HG02840 (cell line): Measurements from ENCODE around the gene PUM1.
"Not testable (repeated sequence)": the region's sequence is repeated elsewhere in the genome, so short reads cannot be mapped to it uniquely, and the experiment has no call there.

Experiments used
- ATAC-seq: cut with Tn5 transposase; IDR thresholded peaks from one replicate; pipeline ENCODE4 v1.9.1; 2021; ENCODE audit warnings: mild to moderate bottlenecking, moderate library complexity, moderate number of reproducible peaks; ENCODE audit not compliant: unreplicated experiment, low FRiP score

Gene PUM1

DNA sequence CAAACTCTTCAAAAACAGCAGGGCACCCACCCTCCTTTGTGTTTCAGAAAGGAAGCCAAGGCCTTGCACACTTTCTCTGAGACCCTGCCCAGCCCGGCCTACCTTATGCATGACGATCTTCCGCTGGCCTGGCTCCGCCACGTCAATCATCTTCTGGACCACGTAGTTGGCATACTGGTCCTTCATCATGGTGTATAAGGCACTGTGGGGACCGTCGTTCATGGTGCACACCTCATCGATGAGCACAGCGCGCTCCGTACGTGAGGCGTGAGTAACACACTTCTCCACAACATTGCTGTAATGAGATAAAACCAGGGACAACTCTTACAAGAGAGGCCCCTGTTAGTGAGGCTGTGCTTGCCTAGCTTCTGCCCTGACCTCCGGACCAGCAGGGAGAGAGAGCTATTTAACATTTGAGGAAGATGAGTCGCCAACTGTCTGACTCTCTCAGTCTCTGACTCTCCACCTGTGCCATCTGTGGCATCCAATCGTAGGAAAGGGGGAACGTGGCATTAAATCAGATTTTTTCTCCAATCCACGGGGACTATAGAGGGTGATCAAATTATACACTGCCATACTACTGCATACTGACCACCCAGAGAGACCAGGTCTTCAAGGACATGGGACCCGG, 128.9 kb downstream of the PUM1 start:
- no peak for ATAC-seq

DNA sequence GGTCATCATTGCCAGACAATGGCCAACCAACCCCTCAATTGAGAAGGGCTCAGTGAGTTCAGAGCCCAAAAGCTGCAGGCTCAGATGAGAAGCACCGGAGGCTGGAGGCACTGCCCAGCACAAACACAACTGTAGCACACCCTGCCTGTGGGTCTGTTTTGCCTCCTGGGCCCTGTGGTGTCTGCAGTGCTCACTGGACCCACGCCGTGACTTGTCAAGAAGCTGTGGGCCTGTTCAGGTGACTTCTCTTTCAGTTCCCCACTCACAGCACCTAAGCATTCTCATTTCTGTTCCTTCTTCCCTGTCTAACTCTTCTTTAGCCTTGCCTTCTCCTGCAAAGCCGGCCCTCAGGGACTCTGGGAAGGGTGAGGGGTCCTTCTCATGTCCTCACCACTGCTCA, 129.8 kb downstream of the PUM1 start:
- not testable (repeated sequence) for ATAC-seq

DNA sequence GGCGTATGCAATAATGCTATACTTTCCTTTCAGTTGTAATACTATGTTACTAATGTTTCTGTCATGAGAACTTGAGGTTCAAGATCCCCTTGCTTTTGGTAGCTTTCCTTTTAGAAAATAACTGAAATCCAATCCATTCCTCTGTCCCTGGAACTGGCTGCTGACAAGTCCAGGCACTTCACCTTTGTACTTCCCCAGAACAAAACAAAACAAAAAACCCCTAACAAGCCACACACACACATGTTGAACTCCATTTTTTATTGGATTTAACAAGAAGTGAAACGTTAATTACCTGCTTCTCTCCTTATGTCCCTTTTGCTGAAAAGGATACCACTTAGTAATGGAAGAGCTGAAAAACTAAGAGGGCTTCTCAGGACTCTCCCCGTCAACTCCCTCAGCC, 130.9 kb downstream of the PUM1 start:
- ATAC-seq: no peak

DNA sequence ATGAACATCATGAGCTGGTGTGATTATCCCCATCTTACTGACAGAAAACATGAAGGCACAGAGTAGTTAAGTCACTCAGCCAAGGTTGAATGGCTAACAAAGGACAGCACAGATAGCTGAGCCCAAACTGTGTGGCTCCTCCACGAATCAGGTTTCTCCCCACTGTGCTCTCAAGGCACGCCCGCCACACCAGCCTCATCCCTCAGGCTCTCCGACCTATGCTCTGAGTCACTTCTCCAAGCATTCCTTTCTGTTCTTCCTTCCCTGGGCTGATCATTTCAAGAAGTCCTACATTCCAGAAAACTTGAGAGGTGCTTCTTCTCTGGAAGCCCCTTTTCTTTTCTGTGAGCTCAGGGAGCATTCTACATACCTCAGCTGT, 131.7 kb downstream of the PUM1 start:
- no peak for ATAC-seq

DNA sequence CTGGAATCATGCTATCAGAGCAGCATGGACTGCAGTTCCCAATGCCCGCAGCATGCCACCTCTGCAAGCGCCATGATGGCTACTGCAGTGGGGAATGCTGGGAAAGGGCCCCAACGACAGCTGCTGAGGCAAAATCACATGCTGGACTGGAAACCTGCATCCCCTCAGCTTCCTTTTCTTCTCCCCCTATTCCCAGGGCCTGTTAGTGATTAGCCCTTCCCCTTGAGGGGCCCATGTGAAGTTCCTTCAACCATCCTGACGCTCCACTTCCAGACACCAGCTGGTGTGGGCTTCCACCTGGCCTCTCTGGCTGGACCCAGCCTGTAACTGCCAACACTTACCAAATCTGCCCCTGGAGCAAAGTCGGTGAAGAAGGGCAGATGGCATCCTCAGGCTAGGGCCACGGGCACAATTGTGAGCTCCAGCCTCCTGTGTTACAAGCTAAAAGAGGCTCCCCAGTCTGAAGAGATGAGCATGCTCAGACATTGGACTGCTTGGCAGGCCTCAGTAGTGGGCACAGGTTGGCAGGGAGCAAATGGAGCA, 134.8 kb downstream of the PUM1 start:
- no peak for ATAC-seq

DNA sequence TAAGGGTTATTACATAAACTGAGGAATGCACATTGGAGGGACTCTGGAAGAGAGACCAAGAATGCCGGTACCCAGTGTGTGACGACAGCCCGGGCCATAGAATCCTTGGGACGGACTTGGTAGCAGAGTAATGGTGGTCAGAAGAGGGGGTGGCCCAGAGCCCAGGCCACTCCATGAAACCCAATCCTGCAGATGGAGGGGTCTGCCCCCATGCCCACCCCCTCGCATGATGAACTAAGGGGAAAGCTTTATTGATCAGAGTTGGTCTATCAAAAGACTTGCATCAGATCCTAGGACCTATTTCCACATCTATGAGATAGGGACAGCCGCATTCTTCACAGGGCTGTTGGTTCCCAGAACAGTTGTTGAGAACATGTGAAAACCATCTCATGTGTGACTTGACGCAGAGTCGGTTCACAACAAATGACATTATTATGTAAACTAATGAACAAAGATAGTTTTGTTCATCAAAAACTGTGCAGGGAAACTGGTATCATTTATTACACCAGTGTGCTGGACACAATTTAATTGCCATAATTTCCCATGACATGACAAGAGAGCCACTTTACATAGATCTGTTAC, 135.5 kb downstream of the PUM1 start:
- no peak for ATAC-seq

DNA sequence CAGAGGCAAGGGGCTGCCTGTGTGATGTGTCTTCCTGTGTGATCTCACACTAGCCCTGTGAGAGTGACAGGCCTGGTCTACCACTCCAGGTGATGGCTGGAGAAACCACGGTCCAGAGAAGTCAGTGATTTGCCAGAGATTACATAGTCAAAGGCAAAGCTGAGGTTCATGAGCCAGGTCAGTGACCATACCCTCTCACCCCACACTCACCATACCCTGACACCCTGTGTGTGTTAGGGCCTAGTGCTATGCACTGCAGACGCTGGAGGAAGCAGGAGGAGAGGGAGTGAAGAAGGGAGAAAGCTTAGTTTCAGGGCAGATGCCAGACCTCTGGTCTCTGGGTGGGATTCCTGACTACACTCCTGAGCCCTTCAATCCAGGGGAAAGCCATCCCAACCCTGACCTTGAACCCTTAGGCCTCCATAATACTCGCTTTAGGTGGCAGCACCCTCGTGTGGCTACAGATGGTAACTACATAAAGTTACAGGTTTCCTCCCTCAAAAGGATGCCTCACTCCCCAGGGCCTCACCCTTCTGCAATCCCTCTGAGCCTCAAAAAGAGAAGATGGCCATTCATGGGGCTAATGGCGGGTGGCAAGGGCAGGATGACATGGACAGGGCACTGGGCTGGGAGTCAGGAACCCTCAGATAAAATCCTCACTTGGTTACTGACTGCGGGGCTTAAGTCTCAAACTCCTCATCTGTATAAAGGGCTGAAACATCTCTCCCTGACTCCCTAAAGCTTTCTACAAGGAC, 136.2 kb downstream of the PUM1 start:
- ATAC-seq: no peak

DNA sequence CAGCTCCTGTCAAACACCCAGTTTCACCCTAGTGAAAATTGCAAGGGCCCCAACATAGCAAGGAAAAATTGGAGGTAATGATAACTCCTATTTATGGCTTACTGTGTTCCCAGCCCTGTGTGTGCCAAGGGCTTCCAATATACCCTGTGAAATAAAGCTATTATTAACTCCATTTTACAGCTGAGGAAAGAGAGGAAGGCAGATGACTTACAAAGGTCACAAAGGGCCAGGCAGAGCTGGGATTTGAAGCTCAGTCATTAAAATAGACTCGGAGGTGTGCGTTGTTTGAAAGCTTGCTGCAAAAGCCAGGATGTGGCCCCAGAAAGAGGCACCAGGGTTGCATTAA, 136.8 kb downstream of the PUM1 start:
- no peak for ATAC-seq

DNA sequence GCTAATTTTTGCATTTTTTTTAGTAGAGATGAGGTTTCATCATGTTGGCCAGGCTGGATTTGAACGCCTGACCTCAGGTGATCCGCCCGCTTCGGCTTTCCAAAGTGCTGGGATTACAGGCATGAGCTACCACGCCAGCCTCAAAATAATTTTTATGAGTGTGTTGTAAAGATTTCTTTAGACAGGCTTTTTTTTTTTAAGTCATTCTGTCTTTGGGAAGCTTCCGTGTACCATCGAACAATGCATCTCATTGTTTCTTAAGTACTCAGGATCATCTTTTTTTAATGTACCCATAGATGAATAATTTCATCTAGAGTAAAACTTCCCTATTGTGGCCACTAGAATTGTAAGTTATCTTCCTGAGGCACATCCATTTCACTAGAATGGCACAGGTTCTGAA, 137.3 kb downstream of the PUM1 start:
- ATAC-seq: no peak

DNA sequence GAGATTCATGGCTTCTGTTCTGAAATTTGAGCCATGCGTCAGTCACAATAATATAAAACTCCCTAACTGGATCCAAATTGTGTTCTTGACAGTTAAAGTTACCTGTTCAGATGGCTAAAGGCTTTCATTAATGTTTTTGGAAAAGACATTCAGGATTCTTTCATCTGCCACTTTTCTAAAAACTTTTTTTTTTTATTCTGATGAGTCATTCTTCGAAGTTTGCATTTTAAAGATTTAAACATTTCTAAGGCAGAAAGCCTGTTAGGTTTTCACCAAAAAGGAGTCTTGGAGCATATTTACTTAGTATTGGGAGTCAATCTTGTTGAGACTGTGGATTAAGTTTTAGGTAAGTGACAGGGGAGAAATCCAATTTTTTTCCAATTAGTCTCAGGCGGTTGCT, 138.1 kb downstream of the PUM1 start:
- ATAC-seq: no peak

DNA sequence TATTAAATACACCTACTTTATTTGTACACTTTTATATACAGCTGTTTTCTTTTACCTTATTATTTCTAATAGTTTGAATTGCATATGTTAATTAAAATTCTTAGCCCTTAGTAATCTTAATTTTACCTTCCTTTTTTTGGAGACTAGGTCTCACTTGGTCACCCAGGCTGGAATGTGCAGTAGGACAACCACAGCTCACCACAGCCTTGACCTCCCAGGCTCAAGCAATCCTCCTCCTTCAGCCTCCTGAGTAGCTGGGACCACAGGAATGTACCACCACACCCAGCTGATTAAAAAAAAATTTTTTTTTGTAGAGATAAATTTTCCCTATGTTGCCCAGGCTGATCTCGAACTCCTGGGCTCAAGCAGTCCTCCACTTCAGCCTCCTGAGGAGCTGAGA, 141.9 kb downstream of the PUM1 start:
- no peak for ATAC-seq

DNA sequence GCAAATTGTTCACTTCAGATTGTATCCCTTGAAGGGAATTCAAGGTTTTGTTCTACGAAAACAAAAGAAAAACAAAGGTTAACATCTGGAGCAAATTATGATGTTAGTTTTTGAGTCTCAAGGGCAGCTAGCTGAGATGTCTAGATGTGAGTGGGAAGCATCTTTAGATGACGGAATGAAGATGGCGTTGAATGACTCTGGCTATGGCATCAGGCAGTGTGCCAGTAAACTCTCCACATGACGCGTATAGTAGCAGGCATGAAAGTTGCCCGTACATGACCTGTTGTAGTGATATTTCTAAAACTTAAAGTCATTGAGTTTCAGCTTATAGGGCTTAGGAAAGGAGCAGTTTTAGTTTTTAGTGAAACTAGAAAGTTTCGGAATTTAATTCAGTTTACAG, 144.7 kb downstream of the PUM1 start:
- ATAC-seq: no peak

DNA sequence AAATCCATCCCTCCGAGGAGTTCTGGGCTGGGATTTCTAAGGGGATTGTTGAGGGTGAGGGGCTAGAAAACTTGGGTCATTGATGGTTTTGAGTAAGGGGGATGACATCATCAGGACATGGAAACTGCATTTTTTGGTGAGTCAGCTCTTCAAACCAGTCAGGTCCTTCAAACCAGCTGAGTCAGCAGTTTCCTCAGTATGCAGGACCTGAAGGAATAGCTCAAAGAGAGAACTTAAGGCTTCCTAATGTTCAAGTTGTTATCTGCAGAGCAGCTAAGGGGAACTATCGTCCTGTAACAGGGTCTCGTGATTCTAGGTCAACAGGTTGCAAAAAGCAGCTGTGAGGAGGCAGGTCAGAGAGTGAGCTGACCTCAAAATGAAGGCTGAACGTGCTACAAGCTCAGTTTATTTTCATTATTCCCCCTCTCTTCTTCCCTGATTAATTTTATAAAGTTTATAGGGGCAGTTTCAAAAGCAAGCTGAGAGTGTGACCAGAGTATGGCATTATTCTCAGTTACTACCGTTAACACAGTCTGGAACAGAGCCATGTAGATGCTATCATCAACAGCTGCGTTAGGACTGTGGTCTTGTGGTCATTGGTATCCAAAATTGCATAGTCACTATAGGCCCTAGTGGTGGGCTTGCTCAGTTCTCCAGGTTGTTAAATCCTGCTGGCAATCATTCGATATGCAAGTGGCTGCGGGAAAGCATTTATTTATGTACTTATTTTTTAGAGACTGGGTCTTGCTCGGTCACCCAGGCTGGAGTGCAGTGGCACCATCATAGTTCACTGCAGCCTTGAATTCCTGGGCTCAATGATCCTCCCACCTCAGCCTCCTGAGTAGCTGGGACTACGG, 146.3 kb downstream of the PUM1 start:
- no peak for ATAC-seq

DNA sequence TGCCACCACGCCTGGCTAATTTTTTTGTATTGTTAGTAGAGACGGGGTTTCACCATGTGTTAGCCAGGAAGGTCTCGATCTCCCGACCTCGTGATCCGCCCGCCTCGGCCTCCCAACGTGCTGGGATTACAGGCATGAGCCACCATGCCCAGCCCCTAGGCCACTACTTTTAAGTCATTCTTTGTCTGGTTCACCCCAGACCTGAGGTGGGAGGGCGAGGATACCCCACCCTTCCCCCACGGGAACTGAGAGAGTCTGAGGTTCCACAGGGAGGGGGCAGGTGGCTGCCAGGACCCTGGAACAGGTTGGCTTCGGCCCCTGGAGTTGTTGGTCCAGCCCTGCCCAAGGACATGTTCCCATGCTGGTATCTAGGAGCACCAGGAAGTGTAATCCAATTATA, 149.2 kb downstream of the PUM1 start:
- ATAC-seq: no peak

DNA sequence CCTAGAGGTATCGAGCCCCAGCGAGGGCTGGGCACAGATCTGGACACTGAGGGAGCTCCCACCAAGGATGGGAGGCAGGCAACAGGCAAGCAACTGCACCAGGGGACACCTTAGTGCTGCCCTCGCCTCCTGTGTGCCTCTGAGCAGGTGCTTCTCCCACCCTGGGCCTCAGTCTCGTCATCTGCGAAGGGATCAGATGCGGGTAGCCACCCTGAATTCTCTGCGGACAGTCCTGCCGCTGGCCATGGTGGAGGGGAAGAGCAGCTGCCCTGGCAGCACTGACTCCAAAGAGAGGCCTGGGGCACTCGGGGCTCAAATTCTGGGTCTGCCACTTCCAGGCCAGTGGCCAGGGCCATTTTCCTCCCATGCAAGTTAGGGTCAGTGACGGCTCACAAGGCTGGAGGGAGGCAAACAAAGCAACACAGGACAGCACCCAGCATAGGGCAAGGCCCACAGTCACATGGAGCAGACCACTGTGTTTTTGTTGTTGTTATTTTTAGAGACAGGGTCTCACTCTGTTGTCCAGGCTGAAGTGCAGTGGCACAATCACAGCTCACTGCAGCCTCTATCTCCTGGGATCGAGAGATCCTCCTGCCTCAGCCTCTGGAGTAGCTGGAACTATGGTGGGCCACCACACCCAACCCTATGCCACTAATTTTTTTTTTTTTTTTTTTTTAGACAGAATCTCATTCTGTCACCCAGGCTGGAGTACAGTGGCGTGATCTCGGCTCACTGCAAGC, 149.9 kb downstream of the PUM1 start:
- ATAC-seq: no peak

DNA sequence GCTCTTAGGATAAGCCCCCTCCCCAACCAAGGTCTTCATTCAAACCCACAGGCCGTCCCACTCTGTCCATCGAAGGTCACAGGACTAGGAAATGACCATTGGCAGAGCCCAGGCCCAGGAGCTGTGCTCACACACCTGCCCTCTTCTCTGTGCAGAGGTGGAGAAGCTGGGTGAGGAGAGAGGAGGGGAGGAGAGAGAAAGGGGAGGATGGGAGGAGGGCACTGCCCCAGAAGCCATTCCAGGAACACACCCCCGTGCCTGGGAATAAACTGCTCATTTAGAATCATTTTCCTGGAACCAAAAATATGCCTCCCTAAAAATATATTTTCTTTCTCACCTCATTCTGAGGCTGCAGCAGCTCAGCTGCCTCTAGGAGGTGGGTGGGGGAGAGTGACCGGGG, 150.6 kb downstream of the PUM1 start:
- no peak for ATAC-seq

DNA sequence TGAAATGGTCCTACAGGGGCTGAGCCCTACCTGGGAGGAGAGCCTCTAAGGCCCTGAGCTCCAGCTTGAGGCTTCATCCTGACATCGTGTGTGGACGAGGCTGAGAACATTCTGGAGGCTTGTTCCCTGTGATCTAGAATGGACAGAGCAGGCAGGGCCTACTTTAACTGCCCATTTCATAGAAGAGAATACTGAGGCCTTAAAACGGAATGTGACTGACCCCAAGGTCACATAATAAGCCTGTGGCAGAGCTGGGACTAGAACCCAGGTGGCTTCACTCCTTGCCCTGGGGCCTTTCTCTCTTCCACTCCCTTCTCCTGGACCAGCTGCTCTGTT, 151.0 kb downstream of the PUM1 start:
- ATAC-seq: no peak

DNA sequence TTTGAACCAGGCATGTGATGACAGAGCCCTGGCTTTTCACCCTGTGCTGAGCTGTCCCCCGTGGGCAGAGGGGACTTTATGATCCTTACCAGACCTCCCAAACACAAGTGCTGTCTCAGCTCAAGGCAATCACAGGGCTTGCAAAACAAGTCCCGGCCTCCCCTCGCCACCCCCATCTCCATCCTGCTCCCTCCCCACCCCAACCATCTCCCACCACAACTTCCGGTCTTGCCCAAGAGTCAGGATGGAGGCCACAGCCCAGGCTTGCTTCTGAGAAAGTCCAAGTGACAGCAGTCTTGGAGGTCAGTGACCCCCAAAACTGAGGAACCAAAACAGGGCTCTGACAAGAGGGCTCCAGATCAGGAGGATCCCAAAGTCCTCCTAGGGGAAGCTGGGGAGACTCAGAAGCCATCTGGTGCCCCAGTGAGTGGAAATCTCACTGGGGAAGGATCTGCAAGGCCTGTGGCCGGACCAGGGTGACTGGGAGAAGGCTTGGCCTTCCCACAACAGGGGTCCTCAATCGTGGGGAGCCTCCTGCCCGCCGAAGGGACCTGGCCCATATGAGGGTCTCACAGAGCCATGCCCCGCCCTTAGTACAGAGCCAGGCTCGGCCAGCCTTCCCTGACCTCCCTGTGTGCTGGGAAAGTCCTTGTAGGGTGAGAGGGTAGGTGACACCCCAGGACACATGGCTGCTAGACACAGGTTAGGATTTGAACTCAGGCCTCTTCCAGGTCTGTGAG, 152.4 kb downstream of the PUM1 start:
- no peak for ATAC-seq

DNA sequence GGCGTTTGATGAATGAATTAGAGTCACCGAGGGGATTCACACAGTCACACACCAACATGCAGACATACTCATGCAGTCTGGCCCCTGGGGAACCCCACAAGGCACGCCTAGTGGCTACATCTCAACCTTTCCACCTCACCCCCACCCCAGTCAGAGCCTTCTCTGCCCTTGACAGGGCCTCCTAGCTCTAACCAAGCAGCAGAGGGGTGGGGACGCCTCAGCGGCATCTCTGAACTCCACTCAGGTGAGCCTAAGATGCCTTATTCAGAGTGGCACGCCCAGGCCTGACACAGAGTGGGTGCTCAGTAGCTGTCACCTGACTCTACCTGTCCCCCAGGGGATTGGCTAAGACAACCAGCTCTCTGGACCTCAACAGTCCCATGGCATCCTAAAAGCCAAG, 153.3 kb downstream of the PUM1 start:
- no peak for ATAC-seq
